Fibroblast of peridontal ligament (primary cell): Measurements from ENCODE around the gene ZNF143.
"Not testable (repeated sequence)": the region's sequence is repeated elsewhere in the genome, so short reads cannot be mapped to it uniquely, and the experiment has no call there.

Source experiments
- DNase-seq: peaks from one replicate; pipeline ENCODE4 v3.0.0-alpha.2; 2010; ENCODE audit errors: extremely low read depth

ZNF143 gene

GRCh38 chr11:9498457-9499078, 37.8 kb downstream of the ZNF143 start:
- no peak for DNase-seq

GRCh38 chr11:9506489-9507276, 45.9 kb downstream of the ZNF143 start:
- peak; percentile 89 for DNase-seq

GRCh38 chr11:9507277-9507580, 46.4 kb downstream of the ZNF143 start:
- DNase-seq: no peak

- DNase-seq: no peak
These were observed 48.2 kb downstream of the ZNF143 start for GRCh38 chr11:9509041-9509440.

- DNase-seq: peak; percentile 23
These were observed 51.7 kb downstream of the ZNF143 start for GRCh38 chr11:9512370-9513019.

- DNase-seq: not testable (repeated sequence)
These were observed 53.8 kb downstream of the ZNF143 start for GRCh38 chr11:9514576-9514975.

- no peak for DNase-seq
These were observed 55.3 kb downstream of the ZNF143 start for GRCh38 chr11:9516113-9516512.

GRCh38 chr11:9518835-9519410, 58.1 kb downstream of the ZNF143 start:
- DNase-seq: no peak

- DNase-seq: no peak
These were observed 63.2 kb downstream of the ZNF143 start for GRCh38 chr11:9524001-9524400.

GRCh38 chr11:9525116-9525515, 64.3 kb downstream of the ZNF143 start:
- DNase-seq: peak; percentile 18

- DNase-seq: peak; percentile 95
These were observed 66.8 kb downstream of the ZNF143 start for GRCh38 chr11:9527481-9528135.

GRCh38 chr11:9528136-9528501, 67.3 kb downstream of the ZNF143 start:
- DNase-seq: no peak

GRCh38 chr11:9528573-9529333, 67.9 kb downstream of the ZNF143 start:
- DNase-seq: no peak

- peak; percentile 23 for DNase-seq
These were observed 68.5 kb downstream of the ZNF143 start for GRCh38 chr11:9529334-9529650.

GRCh38 chr11:9530020-9530621, 69.3 kb downstream of the ZNF143 start:
- DNase-seq: no peak

- DNase-seq: no peak
These were observed 70.3 kb downstream of the ZNF143 start for GRCh38 chr11:9530901-9531625.

- no peak for DNase-seq
These were observed 72.2 kb downstream of the ZNF143 start for GRCh38 chr11:9533058-9533457.

GRCh38 chr11:9533736-9534473, 73.1 kb downstream of the ZNF143 start:
- peak; percentile 69 for DNase-seq

GRCh38 chr11:9535189-9535781, 74.5 kb downstream of the ZNF143 start:
- DNase-seq: peak; percentile 34
